Islet precursor cell (in vitro differentiated cells): ENCODE measurements around the gene POLDIP2.
"Not testable (repeated sequence)": the region's sequence is repeated elsewhere in the genome, so short reads cannot be mapped to it uniquely, and the experiment has no call there.

Experiments
- DNase-seq: peaks from one replicate; pipeline ENCODE4 v3.0.0-alpha.2; 2018

Gene POLDIP2

DNA sequence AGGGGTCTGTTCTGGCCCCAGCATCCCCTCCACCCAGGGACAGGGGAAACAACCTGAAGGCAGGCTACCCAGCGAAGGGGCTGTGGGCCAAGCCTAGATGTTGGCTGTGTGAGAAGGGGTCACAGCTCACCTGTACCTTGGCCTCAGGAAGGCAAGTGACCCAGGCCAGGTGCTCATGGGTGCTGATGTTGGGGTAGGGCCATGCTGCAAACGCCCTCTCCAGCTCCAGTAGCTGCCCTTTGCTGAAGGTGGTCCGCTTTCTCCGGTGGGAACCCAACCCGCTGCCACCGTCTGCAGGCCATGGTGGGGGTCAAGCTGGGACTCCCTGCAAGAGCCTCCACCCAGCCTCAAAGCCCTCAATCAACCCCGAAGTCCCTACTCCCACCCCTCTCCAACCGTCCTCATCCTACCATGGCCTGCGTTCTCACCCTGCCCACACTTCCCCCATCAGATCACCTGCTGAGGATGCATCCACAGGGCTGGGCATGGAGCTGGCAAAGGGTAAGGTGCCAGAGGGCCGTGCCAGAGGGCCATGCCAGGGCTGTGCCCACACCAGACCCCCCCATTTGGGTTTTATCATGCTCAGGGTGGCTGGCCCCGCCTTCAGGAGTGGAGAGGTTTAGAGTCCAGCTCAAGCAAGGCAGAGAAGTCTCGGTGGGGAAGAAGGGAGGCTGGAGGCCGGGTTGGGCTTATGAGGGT is 7.5 kb upstream of the POLDIP2 start, which contains the start of gene SEBOX:
TSS of gene SEBOX (minus strand) at position 535 of the 699 bp plus-strand sequence. CDS start at position 487, 48 bp downstream.
- DNase-seq, result peak; percentile 52

DNA sequence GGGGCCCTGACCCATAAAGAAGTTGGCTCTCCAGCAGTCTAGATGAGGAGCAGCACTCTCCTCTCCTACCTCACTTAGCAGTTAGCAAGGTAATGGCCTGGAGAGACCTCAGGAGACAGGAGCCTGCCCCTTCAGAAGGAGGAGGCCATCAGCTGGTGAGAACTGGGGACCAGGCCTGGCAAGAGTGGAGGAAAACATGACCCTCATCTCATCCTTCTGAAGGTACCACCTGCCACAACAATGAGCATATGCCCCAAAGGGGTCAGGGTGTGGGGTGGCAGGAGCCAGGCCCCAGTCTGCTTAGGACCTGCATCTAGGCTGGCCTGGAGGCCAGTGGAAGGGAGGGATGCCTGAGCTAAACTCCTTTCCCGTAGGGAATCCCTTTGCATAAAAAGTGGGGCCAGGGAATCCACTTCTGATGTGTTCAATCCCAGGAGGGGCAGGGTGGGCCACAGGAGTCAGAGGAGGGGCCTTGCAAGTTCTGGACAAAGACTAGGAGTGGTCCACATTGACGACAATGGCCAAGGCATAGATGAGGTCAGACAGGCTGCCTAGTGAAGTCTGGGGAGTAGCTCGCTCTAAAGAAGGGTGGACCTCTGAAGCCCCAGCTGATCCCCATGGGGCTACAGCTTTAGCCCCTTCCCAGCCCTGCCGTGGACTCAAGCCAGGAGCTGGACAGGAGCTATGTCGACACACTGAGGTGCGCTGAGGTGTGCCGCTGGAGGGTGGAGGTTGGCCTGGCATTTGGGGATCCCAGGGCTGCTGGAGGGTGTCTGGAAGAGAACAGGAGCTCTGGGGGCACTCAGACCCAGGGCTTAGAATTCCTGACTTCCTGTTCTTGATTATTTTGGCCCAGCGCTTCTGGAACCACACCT is 6.7 kb upstream of the POLDIP2 start:
- peak; percentile 51 for DNase-seq

DNA sequence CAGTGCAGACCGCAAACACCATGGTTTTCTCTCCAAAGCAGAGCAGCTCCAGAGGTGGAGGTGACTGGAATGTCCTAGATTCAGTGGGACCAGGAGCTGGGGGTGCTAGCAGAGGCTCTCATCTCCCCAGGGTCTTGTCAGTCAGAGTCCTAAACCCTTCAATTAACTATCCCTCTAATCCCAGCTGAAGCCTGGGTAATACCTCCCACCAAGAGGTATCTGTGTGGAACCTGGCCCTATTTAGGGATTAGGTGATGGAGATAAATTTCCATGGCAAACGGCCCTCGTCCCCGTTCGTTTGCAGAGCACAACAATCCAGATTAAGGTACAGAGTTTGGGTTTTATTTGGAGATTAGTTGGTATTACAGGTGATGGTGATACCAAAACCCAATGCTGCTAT is 5.9 kb upstream of the POLDIP2 start:
- no peak for DNase-seq

DNA sequence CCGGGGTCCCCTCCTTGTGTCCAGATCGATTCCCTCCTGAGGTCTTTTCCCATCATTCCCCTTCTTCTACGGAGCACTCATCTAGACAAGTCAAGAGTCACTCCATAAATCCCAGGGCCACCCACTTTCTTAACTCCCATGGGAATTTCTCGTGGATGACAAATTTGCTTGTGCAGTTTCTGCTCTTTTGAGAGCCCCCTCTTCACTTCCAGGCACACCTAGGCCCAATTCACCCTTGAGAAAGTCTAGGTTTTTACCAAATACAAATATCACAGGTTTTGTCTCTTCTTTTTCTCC is 522 bp upstream of the POLDIP2 start:
- no peak for DNase-seq

DNA sequence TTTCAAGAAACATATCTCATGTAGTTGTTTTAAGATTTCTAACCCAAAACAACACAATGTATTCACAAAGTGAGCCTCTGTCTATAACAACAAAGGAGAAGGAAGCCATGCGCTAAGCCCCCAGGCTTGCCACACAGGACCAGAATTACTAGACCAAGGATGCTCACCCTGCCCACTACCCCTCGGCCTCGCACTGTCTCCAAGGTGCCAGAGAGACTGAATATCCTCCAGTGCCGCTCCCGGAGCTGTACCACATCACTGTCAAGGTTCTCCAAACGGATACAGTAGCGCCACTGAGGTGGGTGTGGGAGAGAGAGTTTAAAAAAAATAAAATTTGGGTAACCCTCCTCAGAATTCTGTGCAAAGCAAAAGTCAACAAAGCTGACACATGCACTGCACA is 7.1 kb downstream of the POLDIP2 start:
- no peak for DNase-seq

DNA sequence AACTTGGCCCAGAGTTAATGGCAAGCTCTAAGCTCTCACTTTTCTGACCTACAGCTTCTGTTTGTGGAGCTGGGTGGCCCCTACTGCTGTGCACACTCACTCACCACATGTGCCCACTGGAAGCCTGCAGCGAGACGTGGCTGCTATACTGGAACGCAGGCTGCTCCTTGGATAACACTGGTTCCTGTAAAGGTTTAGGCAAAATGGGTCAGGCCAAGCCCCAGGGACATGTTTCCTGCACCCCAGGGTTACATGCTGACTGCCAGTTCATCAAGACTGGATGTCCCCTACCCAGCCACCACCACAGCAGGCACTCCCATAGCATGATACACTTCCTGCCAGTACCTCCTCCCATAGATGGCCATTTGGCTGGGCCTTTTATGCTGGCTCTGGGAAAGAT is 8.3 kb downstream of the POLDIP2 start:
- DNase-seq, result peak; percentile 52

DNA sequence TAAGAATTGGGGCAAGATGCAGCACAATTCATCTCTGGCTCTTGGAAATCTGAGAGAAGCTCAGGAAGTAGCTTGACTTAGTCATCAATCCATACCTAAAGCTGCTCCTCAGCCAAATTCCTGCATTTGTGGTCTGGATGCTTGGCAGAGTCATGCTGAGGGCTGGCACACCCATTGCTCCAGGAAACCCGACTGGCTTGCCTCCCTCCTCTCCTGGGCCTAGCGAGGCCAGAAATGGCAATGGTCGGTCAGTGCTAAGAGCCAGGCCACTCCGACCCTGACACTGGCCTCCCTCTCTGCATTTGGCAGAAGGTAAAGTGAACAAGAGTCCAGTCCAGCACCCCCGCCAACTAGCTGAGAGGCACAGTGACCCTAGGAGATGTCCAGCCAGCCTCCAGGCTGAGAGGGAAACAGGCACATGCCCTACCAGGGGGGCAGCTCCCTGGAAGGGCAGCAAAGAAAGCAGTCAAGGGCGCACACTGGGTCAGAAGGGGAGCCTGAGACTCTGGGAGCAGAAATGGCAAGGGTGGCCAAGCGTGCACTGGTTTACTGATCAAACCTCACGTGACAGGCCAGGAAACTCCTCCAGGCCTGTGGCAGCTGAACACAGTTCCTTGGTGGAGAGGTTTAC is 10.0 kb downstream of the POLDIP2 start:
- DNase-seq, result peak; percentile 87

DNA sequence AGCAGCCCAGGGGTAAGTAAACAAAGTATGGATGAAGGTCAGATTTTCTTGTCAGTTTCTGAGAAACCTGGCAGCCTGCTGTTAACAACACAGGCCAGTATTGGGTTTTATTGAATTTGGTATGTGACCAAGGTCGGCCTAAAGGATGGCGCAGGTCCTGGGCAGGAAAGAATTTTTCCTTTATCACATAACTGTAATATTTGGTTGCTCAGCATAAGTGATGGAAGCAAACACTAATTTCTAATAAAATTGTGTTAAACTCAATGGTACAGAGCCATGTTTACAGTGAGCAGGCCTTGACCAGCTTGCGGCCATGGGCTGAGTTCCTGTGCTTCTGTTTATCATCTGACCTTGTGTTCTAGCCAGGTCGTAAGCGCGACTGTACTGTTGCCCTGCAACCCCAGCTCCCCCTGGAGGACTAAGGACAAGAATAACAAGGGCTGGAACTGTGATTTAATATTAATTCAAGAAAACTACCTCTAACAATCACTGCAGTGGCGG is 10.5 kb downstream of the POLDIP2 start:
- peak; percentile 74 for DNase-seq

DNA sequence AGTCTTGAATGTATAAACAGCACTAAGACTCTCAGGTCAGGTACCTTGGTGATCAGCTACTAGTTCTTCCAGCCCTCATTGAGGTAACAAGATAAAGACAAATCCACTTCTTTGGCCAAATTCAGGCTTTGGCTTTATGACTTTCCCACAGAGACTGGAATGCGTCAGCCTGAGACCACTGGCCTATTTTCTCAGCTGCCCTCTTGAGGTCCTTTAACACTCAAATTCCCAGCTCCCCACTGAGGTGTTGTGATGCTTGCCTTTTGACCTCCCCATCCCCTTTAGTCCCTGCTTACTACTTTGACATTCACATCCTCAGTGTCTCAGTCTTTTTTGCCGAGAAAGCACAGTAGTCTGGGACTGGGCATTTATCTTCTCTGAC is 11.1 kb downstream of the POLDIP2 start:
- DNase-seq, result peak; percentile 45

DNA sequence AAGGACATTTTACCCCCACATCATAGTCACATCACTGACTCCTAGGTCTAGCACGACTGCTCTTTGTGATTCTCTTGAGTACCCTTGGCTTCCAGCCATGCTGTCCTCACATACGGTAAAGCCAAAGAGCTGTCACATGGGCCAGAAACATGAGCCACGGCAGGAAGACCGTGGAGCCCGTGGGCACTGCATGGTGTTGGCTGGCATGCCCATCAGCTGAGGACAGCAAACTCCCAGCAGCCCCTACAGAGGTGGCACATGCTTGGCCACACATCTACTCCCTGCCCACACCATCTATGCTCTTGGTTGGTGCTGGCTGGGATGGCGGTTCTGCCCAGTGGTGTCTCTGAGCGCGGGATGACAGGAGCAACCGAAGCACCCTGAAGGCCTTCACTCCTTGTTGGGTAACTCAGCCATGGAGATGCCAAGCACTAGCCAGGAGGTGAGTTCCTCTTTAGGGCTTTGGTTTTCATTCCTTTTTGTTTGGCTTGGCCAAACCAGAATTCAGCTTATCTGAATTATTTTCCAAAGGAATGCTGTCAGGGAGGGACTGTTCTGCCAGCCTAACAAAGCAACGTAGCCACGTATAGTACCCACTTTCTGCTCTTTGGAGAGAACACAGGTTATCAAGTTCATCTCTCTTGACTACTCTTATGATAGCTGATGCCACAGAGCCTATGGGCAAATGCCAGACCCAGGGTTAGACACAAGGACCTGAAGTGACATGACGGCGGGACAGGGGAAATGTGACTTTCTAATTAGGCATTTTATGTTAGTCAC is 11.7 kb downstream of the POLDIP2 start:
- peak; percentile 53 for DNase-seq

DNA sequence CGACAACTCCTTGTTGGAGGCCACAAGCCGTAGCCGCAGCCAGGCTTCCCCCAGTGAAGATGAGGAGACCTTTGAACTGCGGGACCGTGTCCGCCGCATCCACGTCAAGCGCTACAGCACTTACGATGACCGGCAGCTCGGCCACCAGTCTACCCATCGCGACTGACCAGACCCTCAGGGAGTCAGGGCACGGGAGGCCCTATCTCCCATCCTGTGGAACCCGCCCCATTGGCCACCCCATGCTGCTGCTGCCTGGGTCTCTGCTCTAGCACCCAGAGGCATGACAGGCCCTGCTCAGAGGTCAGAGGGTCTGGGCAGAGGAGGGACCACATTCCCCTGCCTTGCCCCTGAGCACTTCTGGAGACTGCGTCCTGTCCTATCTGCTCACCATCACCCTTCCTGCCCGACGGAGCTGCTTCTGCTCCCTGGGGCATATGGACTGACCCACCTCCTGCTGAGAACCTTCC is 12.9 kb downstream of the POLDIP2 start:
- peak; percentile 56 for DNase-seq

DNA sequence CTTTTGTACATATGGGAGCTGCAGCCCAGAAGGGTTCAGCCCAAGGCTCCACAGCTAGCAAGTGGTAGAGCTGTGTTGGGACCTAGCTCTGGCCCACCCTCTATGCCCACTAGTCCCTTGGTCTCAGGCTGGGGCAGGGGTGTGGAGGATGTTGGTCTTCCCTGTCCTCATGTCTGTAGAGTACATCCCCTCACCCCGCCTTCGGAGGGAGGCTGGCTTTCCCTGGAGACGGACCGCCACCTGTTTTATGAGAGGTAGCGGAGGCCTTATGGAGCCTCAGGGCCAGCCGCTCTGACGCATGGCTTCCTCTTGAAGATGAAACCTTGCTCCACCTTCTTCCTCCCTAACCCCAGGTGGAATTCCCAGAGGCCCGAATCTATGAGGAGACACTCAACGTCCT is 13.3 kb downstream of the POLDIP2 start:
- no peak for DNase-seq

DNA sequence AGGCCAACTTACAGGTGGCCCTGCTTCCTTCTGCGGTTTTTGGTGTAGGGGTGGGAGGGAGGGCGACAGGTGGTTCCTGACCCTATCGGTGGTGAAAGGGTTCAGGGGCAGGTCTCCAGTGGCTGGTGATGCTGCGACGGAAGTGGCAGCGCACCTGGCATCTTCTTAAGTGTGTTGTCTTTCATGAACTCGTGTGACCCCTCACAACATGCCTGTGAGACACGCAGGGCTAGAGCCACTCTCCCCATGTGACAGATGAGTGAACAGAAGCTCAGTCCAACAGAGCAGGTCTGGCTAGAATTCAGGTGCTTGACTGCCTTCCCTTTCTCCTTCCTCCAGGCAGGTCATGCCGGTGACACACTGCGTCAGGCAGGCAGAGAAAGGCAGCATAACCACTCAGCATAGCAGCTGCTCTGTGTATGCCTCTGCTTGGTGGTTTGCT is 13.8 kb downstream of the POLDIP2 start:
- DNase-seq, result peak; percentile 49

DNA sequence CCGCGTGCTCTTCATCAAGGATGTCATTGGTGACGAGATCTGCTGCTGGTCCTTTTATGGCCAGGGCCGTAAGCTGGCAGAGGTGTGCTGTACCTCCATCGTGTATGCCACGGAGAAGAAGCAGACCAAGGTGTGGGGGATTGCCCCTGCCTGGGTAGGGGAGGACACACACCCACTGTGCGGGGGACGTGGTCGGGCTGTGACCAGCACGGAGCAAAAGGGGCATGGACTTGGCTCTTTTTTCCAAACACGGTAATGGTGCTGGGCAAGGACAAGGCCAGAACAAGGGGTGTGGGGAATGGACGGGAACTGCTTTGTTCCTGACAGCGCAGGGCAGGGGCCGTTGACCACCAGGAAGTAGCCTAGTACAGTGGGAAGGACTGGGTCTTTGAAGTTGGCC is 15.0 kb downstream of the POLDIP2 start:
- peak; percentile 39 for DNase-seq

DNA sequence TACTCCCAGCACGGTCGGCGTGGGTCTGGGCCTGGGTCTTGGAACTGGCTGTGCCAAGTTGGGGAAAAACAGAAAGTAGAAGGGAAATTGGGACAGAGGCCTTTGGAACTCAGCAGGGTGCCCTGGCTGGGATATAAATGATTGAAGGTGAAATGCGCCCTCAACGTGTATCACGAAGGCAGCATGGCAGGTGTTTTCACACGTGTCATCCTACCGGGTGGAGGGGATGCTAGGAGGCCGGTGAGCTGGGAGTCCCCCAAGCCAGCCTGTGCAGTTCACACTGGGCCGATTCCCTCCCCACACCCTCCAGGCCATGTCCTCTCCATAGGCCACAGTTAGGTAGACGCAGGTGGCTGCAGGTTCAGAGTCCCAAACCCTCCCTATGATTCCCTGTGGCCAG is 15.8 kb downstream of the POLDIP2 start:
- no peak for DNase-seq

DNA sequence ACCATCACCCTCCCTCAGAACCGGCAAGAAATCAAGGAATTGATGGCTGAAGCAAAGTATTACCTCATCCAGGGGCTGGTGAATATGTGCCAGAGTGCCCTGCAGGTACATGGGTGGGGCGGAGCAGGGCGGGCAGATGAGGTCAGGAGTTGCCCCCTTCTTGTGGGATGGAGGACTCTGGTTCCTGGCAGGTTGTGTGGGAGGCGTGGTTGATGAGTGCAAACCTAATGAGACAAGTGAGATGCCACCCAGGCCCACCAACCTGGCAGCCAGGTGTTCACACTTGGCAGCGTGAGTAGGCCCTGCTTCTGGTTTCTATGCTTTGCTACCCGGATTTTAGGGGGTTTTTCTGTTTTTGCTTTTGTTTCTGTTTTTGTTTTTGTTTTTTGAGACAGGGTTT is 17.0 kb downstream of the POLDIP2 start:
- no peak for DNase-seq

DNA sequence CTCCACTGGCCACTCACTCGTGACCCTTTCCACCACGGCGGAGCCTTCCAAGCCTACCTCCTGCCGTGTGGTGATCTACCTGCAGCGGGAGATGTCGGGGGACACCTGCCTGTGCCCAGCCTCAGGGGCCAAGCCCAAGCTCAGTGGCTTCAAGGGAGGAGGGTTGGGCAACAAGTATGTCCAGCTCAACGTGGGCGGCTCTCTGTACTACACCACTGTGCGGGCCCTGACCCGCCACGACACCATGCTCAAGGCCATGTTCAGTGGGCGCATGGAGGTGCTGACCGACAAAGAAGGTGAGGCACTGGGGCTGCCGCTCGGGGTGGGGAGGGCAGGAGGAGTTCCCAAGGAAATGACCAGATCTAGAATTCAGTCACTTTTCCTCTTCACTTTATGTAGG is 17.9 kb downstream of the POLDIP2 start:
- DNase-seq, result no peak

DNA sequence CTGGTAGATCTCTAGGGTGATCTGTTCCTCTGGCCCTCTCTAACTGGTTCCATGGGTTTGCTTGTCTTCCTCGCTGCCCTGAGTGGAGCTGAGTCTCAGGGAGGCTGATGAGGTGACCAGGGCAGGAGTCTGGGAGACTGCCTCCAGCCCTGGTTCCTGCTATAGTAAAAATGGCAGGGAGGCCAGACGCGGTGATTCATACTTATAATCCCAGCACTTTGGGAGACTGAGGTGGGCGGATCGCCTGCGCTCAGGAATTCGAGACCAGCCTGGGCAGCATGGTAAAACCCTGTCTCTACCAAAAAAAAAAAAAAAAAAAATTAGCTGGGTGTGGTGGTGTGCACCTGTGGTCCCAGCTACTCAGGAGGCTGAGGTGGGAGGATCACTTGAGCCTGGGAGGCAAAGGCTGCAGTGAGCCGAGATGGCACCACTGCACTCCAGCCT is 18.5 kb downstream of the POLDIP2 start:
- not testable (repeated sequence) for DNase-seq

DNA sequence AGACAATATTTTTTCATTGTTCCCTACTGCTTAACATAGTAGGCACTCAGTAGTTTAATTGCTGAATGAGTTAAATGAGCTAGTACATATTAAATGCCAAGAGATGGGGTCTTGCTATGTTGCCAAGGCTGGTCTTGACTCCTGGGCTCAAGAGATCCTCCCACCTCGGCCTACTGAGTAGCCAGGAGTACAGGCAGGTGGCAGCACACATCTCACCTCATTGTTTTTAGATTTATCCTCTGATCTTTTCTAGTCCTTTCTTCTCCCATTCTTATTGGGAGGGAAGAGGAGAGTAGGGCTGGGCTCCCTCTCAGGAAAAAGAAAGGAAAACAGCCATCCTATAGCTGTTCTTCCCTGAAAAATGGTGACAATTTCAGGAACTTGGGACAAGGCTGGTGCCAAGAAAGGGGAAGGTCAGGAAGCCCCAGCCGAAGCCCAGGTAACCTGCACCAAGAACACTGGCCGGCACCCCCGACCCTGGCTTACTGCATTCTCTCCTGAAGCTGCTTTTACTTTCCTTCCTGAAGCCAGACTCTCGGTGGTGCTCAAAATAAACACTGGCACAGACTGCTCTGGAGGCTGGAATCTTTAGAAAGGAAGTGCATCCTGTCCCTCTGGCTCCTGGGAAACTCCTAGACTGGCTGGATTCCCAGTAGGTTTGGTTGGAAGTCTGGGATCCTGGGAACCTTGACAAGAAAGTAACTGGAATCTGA is 19.1 kb downstream of the POLDIP2 start:
- peak; percentile 79 for DNase-seq

DNA sequence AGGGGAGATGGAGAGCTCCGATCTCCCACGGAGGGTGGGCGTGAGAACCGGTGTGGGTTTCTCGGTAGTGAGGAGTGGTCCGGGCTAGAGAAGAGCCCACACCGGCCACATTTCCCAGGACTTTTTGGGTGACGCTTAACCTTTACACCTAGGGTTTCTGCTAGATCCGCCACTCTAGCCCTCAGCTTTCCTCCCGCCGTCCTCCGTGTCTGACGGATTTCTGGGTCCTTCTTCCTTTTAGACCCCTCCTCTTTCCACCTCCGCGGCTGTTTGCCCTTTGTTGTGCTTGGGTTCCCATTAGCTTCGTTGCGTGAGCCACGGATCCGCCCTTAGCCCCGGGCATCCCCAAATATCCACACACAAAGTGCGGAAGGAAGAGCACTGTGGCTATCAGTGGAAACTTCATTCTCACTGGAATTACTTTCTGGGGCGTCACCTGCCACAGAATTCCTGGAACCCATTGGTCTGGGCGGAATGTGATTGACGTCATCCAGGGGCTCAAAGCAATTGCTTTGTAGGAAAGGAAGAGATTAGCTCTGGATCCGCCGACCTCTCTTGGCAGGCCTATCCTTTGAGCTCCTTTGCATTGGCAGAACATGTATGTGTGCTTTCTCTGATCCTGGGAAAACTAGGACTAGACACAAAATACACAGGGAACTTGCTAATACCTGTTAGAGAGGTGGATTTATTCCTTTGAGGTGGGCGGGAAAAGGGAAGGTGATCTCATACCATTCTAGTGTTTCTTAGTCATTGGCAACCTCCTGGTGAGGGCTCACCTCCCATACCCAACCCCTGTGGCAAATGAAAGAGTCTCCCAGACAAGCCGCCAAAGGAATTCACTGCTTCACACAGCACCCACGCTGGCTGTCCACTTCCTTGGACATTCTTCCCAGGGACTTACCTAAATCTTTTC is 21.1 kb downstream of the POLDIP2 start:
- peak; percentile 97 for DNase-seq
